GM06990 (cell line): ENCODE results near the gene RNF149.

Experiments used
- DNase-seq: peaks from one replicate; pipeline ENCODE4 v3.0.0-alpha.2; 2011; ENCODE audit not compliant: insufficient read length; ENCODE audit errors: extremely low read depth
- H3K27me3 ChIP-seq: replicated peaks from 2 replicates; pipeline ENCODE4 v1.6.0; 2011; ENCODE audit warnings: low read length; ENCODE audit not compliant: control insufficient read depth, insufficient read depth
- H3K36me3 ChIP-seq: 2 replicates; pipeline ENCODE4 v1.5.1; 2011; ENCODE audit warnings: low read length; ENCODE audit not compliant: control insufficient read depth, insufficient read depth
- H3K4me3 ChIP-seq: replicated peaks from 2 replicates; pipeline ENCODE4 v1.5.1; 2011; ENCODE audit warnings: low read depth, mild to moderate bottlenecking, control low read depth, low read length
- TF ChIP-seq, protein P1 (sequence below): IDR thresholded peaks from 2 replicates; pipeline ENCODE4 v1.5.1; 2011; ENCODE audit warnings: low read length, control low read depth, mild to moderate bottlenecking, inconsistent platforms; ENCODE audit not compliant: insufficient read depth, poor library complexity, severe bottlenecking

The RNF149 gene

DNA sequence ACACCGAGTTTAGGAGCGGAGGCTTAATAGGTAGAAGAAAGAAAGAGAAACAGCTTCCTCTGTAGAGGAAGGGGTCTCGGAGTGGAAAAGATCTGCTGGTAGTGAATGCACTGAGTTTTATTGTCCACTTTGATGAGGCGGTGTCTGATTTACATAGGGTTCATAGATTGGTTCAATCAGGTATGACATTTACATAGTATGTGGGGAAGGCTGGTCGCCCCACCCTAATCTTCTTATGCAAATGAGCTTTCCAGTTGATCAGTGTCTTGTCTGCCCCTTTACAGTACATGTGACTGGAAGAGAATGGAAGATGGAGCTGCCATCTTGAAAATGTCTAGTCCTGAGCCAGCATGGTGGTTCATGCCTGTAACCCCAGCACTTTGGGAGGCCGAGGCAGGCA is 75.7 kb downstream of the RNF149 start:
- H3K36me3 ChIP-seq, result no peaks in the 10 kb centered on the region
- no peaks in the 10 kb centered on the region for H3K27me3 ChIP-seq
- TF ChIP-seq, protein P1, sequence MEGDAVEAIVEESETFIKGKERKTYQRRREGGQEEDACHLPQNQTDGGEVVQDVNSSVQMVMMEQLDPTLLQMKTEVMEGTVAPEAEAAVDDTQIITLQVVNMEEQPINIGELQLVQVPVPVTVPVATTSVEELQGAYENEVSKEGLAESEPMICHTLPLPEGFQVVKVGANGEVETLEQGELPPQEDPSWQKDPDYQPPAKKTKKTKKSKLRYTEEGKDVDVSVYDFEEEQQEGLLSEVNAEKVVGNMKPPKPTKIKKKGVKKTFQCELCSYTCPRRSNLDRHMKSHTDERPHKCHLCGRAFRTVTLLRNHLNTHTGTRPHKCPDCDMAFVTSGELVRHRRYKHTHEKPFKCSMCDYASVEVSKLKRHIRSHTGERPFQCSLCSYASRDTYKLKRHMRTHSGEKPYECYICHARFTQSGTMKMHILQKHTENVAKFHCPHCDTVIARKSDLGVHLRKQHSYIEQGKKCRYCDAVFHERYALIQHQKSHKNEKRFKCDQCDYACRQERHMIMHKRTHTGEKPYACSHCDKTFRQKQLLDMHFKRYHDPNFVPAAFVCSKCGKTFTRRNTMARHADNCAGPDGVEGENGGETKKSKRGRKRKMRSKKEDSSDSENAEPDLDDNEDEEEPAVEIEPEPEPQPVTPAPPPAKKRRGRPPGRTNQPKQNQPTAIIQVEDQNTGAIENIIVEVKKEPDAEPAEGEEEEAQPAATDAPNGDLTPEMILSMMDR, result no peak
- no peak overlapping the region for H3K4me3 ChIP-seq
- no peak for DNase-seq

DNA sequence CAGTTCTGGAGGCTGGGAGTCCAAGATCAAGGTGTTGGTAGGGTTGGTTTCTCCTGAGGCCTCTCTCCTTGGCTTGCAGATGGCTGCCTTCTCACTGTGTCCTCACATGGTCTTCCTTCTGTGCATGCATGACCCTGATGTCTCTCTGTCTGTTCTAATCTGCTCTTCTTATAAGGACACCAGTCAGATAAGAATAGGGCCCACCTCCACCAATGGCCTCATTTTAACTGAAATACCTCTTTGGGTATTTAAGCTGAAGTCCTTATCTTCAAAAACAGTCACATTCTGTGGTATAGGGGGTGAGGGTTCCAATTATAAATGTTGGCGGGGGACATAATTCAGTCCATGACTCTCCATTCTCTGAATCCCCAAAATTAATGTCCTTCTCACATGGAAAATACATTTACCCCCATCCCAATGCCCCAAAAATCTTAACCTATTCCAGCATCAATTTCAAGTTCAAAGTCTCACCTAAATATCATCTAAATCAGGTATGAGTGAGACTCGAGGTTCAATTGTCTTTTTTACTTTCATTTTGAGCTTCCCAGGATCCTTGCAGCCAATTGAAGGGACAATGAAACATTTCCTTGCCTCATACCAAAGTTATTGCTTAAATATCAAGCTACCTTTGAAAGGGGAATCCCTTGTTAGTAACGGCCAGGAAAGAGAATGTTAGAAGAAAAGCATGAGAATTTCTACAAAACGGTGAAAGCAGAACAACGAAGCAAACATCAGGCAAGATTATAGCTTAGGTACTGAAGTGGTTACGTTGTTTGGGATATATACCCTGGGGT is 76.4 kb downstream of the RNF149 start:
- Histone ChIP-seq H3K27me3 (no peaks in the 10 kb centered on the region), H3K4me3 (no peak overlapping the region), H3K36me3 (no peaks in the 10 kb centered on the region)
- TF ChIP-seq, protein P1, result no peak
- no peak for DNase-seq

DNA sequence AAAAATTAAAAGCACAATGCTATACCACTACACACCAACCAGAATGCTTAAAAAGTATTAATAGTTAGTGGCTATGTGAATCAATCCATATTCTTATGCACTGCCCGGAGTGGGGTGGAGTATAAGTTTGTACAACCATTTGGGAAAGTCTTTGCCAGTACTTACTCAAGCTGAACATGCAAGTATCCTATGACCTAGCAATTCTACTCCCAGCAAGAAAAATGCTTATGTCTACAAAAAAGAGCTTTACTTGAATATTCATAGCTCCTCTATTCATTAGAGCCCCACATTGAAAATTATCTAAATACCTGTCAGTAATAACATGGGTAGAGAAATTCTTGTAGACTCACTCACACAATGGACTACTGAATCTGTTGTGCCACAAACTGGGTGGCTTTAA is 77.3 kb downstream of the RNF149 start:
- no peak overlapping the region for H3K4me3 ChIP-seq
- no peaks in the 10 kb centered on the region for H3K36me3 ChIP-seq
- no peaks in the 10 kb centered on the region for H3K27me3 ChIP-seq
- no peak for DNase-seq
- TF ChIP-seq, protein P1, result no peak

DNA sequence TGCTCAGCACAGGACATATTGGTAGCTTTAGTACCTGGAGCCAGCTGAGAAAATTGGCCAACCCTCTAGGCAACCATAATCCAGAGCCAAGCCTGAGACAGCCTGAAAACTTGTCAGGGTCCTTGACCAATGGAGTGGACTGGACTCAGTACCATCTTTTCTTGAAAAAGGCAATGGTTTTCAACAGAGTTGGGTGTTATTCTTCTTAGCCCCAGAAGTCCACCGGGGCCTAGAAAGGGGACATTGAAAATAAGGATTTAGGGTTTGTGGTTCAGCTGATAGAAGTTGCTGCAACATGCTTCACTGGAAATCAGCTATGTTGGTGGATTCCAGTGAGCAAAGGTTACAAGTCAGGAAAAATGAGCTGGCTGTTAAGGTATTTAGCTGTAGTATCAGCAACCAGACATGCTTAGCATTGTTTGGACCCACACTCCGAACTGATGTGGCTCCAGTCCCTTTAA is 77.9 kb downstream of the RNF149 start:
- Histone ChIP-seq H3K36me3 (no peaks in the 10 kb centered on the region), H3K4me3 (no peak overlapping the region), H3K27me3 (no peaks in the 10 kb centered on the region)
- TF ChIP-seq, protein P1, result no peak
- no peak for DNase-seq
